Fibroblast of skin of right biceps (primary cell): ENCODE results near the gene MIP.
A peak's percentile ranks its signal among the peaks of the same experiment; 100 is the strongest.
"Not testable (repeated sequence)": the region's sequence is repeated elsewhere in the genome, so short reads cannot be mapped to it uniquely, and the experiment has no call there.

Source experiments
- DNase-seq: peaks from one replicate; pipeline ENCODE4 v3.0.0-alpha.2; 2013

Gene MIP

GRCh38 chr12:56454557-56454956 is at the start of gene MIP:
Gene MIP, minus strand, starts transcription at chr12:56454657. Its CDS starts 44 bp downstream, at chr12:56454613.
- DNase-seq, result no peak

- not testable (repeated sequence) for DNase-seq
Observed at GRCh38 chr12:56499879-56500278, 45.4 kb upstream of the MIP start.

- DNase-seq, result not testable (repeated sequence)
Observed at GRCh38 chr12:56499452-56499851, 45.0 kb upstream of the MIP start.

GRCh38 chr12:56498126-56498902 is 43.9 kb upstream of the MIP start:
- not testable (repeated sequence) for DNase-seq

- DNase-seq, result peak; percentile 34
Observed at GRCh38 chr12:56496704-56497103, 42.2 kb upstream of the MIP start.

- DNase-seq, result not testable (repeated sequence)
Observed at GRCh38 chr12:56494481-56494880, 40.0 kb upstream of the MIP start.

- not testable (repeated sequence) for DNase-seq
Observed at GRCh38 chr12:56494106-56494415, 39.6 kb upstream of the MIP start.

GRCh38 chr12:56493409-56494105 is 39.1 kb upstream of the MIP start:
- not testable (repeated sequence) for DNase-seq

GRCh38 chr12:56490360-56490759 is 35.9 kb upstream of the MIP start:
- DNase-seq, result no peak

GRCh38 chr12:56488041-56488955 is 33.8 kb upstream of the MIP start, which contains the start of gene GLS2:
Gene GLS2, minus strand, starts transcription at chr12:56488161. Its CDS starts 43 bp downstream, at chr12:56488118.
- DNase-seq, result peak; percentile 70

- peak; percentile 10 for DNase-seq
Observed at GRCh38 chr12:56487448-56488040, 33.1 kb upstream of the MIP start.

- DNase-seq, result no peak
Observed at GRCh38 chr12:56486694-56487093, 32.2 kb upstream of the MIP start.

GRCh38 chr12:56484566-56484965 is 30.1 kb upstream of the MIP start:
- no peak for DNase-seq

GRCh38 chr12:56479625-56480024 is 25.2 kb upstream of the MIP start:
- DNase-seq, result no peak

- no peak for DNase-seq
Observed at GRCh38 chr12:56477521-56478225, 23.2 kb upstream of the MIP start.

GRCh38 chr12:56476972-56477432 is 22.5 kb upstream of the MIP start:
- DNase-seq, result no peak

GRCh38 chr12:56476143-56476542 is 21.7 kb upstream of the MIP start:
- DNase-seq, result no peak

GRCh38 chr12:56474389-56474788 is 19.9 kb upstream of the MIP start:
- no peak for DNase-seq

- no peak for DNase-seq
Observed at GRCh38 chr12:56469007-56469930, 14.8 kb upstream of the MIP start.

- peak; percentile 94 for DNase-seq
Observed at GRCh38 chr12:56468216-56469006, 14.0 kb upstream of the MIP start, which contains the start of gene SPRYD4. Gene SPRYD4, plus strand, starts transcription at chr12:56468578. Its CDS starts 14 bp downstream, at chr12:56468592.
